ENCODE data around the gene GPRIN2.

The GPRIN2 gene

DNA sequence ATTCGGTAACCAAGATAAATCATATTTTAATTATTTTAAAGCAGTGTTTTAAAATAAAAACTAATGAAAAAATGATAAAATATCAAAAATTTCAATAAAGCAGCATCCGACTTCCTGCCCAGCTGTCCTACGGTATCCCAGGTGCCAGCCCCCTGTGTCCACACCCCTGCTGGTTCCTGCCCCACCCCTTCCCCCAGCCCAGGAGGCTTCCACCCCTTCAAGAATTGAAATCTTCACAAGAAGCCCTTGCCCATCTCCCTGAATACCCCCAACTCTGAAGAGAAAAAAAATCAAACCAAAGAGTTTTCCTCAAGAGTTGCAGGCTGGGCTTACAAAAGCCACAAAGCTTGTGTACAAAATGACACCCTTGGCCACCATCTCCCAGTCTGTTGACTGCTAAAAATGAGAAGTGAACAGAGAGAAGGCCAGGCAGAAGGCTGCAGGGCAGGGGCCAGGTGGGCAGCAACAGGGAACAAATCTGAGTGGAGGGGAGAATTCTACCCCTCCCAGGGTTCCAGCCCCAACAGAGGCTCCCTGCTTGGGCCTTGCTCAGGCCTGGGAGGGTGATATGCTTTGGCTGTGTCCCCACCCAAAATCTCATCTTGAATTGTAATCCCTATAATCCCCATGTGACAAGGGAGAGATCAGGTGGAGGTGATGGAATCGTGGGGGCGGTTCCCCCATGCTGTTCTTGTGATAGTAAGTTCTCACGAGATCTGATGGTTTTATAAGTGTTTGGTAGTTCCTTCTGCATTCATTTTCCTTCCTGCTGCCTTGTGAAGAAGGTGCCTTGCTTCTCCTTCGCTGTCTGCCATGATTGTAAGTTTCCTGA, 14.5 kb downstream of the GPRIN2 start:
- Histone ChIP-seq H4K20me1 (ENCODE audit: control insufficient read depth, insufficient read depth, low read depth, low read length) (no peaks in the 10 kb centered on the region), H3K36me3 (ENCODE audit: control insufficient read depth, low read length) (no peaks in the 10 kb centered on the region), H3K27ac (ENCODE audit: low read depth, low read length) (no peak overlapping the region), H3K4me2 (ENCODE audit: low read length) (no peak overlapping the region), H3K9me3 (ENCODE audit: control insufficient read depth, insufficient read depth, low read length) (no peaks in the 10 kb centered on the region), H3K27me3 (ENCODE audit: control insufficient read depth, low read length) (peaks cover 4% of the 10 kb centered on the region), H3K4me3 (ENCODE audit: low read length) (no peak overlapping the region), H3K9me2 (replicated peaks; ENCODE audit: control insufficient read depth, low read length) (no peaks in the 10 kb centered on the region), H3K79me2 (ENCODE audit: control insufficient read depth, low read length) (no peaks in the 10 kb centered on the region), H3F3A (ENCODE audit: control insufficient read depth, insufficient read depth) (no peaks in the 10 kb centered on the region), H3K4me1 (ENCODE audit: control insufficient read depth, low read length) (no peaks in the 10 kb centered on the region)
- TF ChIP-seq EZH2phosphoT487 (IDR thresholded peaks at IDR 0.05; ENCODE audit: borderline replicate concordance, low read length), result no peak
- TF ChIP-seq, protein P1, sequence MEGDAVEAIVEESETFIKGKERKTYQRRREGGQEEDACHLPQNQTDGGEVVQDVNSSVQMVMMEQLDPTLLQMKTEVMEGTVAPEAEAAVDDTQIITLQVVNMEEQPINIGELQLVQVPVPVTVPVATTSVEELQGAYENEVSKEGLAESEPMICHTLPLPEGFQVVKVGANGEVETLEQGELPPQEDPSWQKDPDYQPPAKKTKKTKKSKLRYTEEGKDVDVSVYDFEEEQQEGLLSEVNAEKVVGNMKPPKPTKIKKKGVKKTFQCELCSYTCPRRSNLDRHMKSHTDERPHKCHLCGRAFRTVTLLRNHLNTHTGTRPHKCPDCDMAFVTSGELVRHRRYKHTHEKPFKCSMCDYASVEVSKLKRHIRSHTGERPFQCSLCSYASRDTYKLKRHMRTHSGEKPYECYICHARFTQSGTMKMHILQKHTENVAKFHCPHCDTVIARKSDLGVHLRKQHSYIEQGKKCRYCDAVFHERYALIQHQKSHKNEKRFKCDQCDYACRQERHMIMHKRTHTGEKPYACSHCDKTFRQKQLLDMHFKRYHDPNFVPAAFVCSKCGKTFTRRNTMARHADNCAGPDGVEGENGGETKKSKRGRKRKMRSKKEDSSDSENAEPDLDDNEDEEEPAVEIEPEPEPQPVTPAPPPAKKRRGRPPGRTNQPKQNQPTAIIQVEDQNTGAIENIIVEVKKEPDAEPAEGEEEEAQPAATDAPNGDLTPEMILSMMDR (IDR thresholded peaks at IDR 0.05; ENCODE audit: low read depth, low read length, poor library complexity, severe bottlenecking), result no peak

DNA sequence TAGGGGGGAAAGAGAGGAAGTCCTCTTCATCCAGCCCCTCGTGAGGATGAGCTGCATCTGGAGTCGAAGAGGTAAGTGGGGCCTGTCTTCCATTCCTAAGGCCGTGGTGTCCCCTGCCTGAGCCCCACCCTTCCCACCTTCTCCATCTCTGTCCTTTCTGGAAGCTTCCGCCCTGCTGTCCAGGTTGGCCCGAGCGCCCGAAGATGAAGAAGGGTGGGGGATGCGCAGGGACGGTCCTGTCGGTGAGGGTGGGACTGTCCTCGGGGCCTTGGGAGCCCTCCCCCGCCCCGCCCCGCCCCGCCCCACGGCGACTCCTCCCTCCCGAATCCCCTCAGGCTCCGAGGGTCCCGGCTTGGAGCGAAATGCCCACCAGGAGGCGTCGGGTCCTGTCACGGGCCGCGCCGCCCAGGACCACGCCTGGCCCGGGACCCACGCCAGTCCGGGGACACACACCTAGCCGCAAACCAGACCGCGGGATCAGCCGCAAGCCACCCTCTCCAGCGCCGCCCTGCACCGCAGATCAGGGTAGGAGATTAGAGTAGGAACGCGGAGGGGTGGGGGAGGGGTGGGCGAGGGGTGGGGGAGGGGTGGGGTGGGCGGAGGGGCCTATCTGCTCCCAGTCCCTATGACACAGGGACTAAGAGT, 15.3 kb downstream of the GPRIN2 start:
- Histone ChIP-seq H3K27me3 (ENCODE audit: control insufficient read depth, low read length) (peaks cover 4% of the 10 kb centered on the region), H3F3A (ENCODE audit: control insufficient read depth, insufficient read depth) (no peaks in the 10 kb centered on the region), H3K9me3 (ENCODE audit: control insufficient read depth, insufficient read depth, low read length) (no peaks in the 10 kb centered on the region), H3K79me2 (ENCODE audit: control insufficient read depth, low read length) (no peaks in the 10 kb centered on the region), H3K27ac (ENCODE audit: low read depth, low read length) (no peak overlapping the region), H3K9me2 (replicated peaks; ENCODE audit: control insufficient read depth, low read length) (no peaks in the 10 kb centered on the region), H3K4me3 (ENCODE audit: low read length) (no peak overlapping the region), H3K4me1 (ENCODE audit: control insufficient read depth, low read length) (no peaks in the 10 kb centered on the region), H4K20me1 (ENCODE audit: control insufficient read depth, insufficient read depth, low read depth, low read length) (no peaks in the 10 kb centered on the region), H3K36me3 (ENCODE audit: control insufficient read depth, low read length) (no peaks in the 10 kb centered on the region), H3K4me2 (ENCODE audit: low read length) (no peak overlapping the region)
- no peak for TF ChIP-seq EZH2phosphoT487 (IDR thresholded peaks at IDR 0.05; ENCODE audit: borderline replicate concordance, low read length)
- TF ChIP-seq, protein P1 (IDR thresholded peaks at IDR 0.05; ENCODE audit: low read depth, low read length, poor library complexity, severe bottlenecking), result no peak

DNA sequence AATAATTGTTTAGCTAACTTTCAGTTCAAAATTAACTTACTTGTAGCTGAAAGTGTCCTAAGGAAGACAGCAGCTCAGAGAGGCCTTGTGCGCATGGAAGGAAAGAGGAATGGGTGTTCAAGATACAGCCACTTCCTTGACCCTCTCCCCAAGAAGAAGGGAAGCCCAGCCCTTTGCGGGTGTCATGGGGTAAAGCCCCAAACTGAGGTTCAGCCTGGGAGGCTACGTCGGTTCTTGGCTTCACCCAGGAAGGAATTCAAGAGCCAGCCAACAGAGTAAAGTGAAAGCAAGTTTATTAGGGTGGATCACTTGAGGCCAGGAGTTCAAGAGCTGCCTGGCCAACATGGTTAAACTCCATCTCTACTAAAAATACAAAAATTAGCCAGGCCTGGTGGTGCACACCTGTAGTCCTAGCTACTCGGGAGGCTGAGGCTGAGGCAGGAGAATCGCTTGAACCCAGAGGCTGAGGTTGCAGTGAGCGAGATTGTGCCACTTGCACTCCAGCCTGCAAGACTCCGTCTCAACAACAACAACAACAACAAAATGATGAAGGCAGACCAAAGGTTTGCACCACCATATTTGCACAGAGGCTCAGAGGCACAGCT, 15.9 kb downstream of the GPRIN2 start:
- Histone ChIP-seq H3K4me2 (ENCODE audit: low read length) (no peak overlapping the region), H4K20me1 (ENCODE audit: control insufficient read depth, insufficient read depth, low read depth, low read length) (no peaks in the 10 kb centered on the region), H3K4me1 (ENCODE audit: control insufficient read depth, low read length) (no peaks in the 10 kb centered on the region), H3K9me3 (ENCODE audit: control insufficient read depth, insufficient read depth, low read length) (no peaks in the 10 kb centered on the region), H3K27me3 (ENCODE audit: control insufficient read depth, low read length) (peaks cover 4% of the 10 kb centered on the region), H3K36me3 (ENCODE audit: control insufficient read depth, low read length) (no peaks in the 10 kb centered on the region), H3K27ac (ENCODE audit: low read depth, low read length) (no peak overlapping the region), H3K79me2 (ENCODE audit: control insufficient read depth, low read length) (no peaks in the 10 kb centered on the region), H3F3A (ENCODE audit: control insufficient read depth, insufficient read depth) (no peaks in the 10 kb centered on the region), H3K4me3 (ENCODE audit: low read length) (no peak overlapping the region), H3K9me2 (replicated peaks; ENCODE audit: control insufficient read depth, low read length) (no peaks in the 10 kb centered on the region)
- TF ChIP-seq, protein P1 (IDR thresholded peaks at IDR 0.05; ENCODE audit: low read depth, low read length, poor library complexity, severe bottlenecking), result no peak
- no peak for TF ChIP-seq EZH2phosphoT487 (IDR thresholded peaks at IDR 0.05; ENCODE audit: borderline replicate concordance, low read length)

All from DOHH2 (cell line).